Spinal cord (tissue), 10 donors: Measurements from ENCODE around the gene CCS. TPM values are rescaled to one million over a fixed set of nuclear protein-coding genes. Genes with fewer than 3 reads are reported as not detected.
A peak's percentile ranks its signal among the peaks of the same experiment; 100 is the strongest.

ENCODE experiments used
- DNase-seq, 6 donors: peaks; one replicate each; pipeline versions ENCODE4 v3.0.0 to v3.0.0-alpha.2; 2013 to 2015; ENCODE audit warnings: low spot score in 6 of 6, low read depth in 4 of 6
- H3K27ac ChIP-seq: one replicate; pipeline ENCODE4 v1.5.1; 2013; ENCODE audit warnings: low read depth, low read length, control low read depth
- H3K27me3 ChIP-seq: one replicate; pipeline ENCODE4 v1.6.1; 2013; ENCODE audit warnings: low read length; ENCODE audit not compliant: control insufficient read depth, insufficient read depth
- H3K36me3 ChIP-seq: one replicate; pipeline ENCODE4 v1.6.1; 2013; ENCODE audit warnings: low read length; ENCODE audit not compliant: control insufficient read depth, insufficient read depth
- H3K4me1 ChIP-seq: one replicate; pipeline ENCODE4 v1.6.1; 2013; ENCODE audit warnings: low read length; ENCODE audit not compliant: control insufficient read depth, insufficient read depth
- H3K4me3 ChIP-seq: one replicate; pipeline ENCODE4 v1.5.1; 2013; ENCODE audit warnings: low read depth, low read length, control low read depth
- H3K9me3 ChIP-seq: one replicate; pipeline ENCODE4 v1.6.1; 2013; ENCODE audit warnings: low read length; ENCODE audit not compliant: control insufficient read depth, insufficient read depth
- WGBS: methylation state at CpG from one replicate; pipeline ENCODE4 v1.1.5; 2013; ENCODE audit warnings: missing lambda C conversion rate; ENCODE audit not compliant: insufficient coverage; 5-methylcytosine and 5-hydroxymethylcytosine counted together
- polyA plus RNA-seq, 2 donors: library from polyadenylated mRNA; unstranded; fragments of 120-200 nt; gene quantifications; one replicate each; pipeline ENCODE4 v1.2.1, GENCODE V29; 2013; ENCODE audit not compliant: insufficient read length in 2 of 2
- total RNA-seq, 2 donors: library from RNA; depleted of rRNA in 1 of 2; stranded (reverse); fragments of 120-200 nt in 1 of 2; fragments of >200 nt in 1 of 2; gene quantifications; one replicate each; pipeline versions ENCODE4 v1.2.3 to v1.2.4, GENCODE V29; 2013 to 2014
- donor health status: healthy.

CCS gene
- total and polyA plus RNA-seq, 4 donors = 17.0 to 81.4 (median 61.6) TPM

GRCh38 chr11:66617155-66617834, 24.3 kb downstream of the CCS start:
- no peaks in the 10 kb centered on the region for H3K9me3 ChIP-seq
- no peak for DNase-seq
- no peaks in the 10 kb centered on the region for H3K27me3 ChIP-seq
- H3K27ac ChIP-seq = peak overlapping the region; percentile 99
- peaks cover 4% of the 10 kb centered on the region for H3K36me3 ChIP-seq
- under 1% methylated on average over 32 of the region's 38 CpGs for WGBS
- peak overlapping the region; percentile 92 for H3K4me3 ChIP-seq
- peaks cover 20% of the 10 kb centered on the region for H3K4me1 ChIP-seq

DNA sequence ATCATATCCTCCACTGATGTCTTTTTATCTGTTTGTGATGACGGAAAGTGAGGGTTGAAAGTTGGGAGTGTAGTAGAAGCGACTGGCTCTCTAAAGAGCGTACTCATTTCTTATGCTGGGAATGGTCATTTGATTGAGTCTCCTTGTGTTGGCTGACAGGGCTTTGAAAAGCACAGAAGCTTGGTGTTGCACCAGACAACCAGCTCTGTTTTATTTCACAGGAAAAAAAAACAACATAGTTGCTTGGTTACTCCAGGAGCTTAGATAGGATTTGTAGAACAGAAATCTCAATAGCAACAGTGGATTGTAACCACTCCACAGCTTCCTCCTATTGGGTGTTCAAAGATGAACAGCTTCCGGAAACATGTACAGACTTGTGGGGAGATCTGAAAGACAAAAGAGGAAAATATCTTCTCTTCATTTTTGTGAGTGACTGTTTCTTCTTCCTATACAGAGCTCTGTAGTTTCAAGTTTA, 26.1 kb downstream of the CCS start:
- WGBS = 33% methylated on average over 3 of the region's 4 CpGs
- Histone ChIP-seq H3K9me3 (no peaks in the 10 kb centered on the region), H3K27ac (no peak overlapping the region), H3K36me3 (peaks cover 8% of the 10 kb centered on the region), H3K27me3 (no peaks in the 10 kb centered on the region), H3K4me3 (peak overlapping the region; percentile 92), H3K4me1 (peaks cover 20% of the 10 kb centered on the region)
- peak in 2 of 6 donors; percentile 66 to 71 for DNase-seq

- Histone ChIP-seq H3K36me3 (peaks cover 52% of the 10 kb centered on the region), H3K27me3 (no peaks in the 10 kb centered on the region), H3K4me1 (peaks cover 7% of the 10 kb centered on the region), H3K27ac (no peak overlapping the region), H3K4me3 (no peak overlapping the region), H3K9me3 (no peaks in the 10 kb centered on the region)
- no peak for DNase-seq
- WGBS = 83% methylated on average over 16 of the region's 16 CpGs
Observed at GRCh38 chr11:66624450-66624849, 31.5 kb downstream of the CCS start.

DNA sequence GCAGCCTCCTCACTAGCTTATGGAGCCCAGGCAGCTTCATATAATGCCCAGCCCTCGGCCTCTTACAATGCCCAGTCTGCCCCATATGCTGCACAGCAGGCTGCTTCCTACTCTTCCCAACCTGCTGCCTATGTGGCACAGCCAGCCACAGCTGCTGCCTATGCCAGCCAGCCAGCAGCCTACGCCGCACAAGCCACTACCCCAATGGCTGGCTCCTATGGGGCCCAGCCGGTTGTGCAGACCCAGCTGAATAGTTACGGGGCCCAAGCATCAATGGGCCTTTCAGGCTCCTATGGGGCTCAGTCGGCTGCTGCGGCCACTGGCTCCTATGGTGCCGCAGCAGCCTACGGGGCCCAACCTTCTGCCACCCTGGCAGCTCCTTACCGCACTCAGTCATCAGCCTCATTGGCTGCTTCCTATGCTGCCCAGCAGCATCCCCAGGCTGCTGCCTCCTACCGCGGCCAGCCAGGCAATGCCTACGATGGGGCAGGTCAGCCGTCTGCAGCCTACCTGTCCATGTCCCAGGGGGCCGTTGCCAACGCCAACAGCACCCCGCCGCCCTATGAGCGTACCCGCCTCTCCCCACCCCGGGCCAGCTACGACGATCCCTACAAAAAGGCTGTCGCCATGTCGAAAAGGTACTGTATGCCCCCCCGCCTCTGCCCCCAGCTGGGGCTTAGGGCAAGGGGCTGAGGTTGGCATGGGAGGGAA, 32.2 kb downstream of the CCS start:
- no peak for DNase-seq
- WGBS = 90% methylated on average over 15 of the region's 26 CpGs
- Histone ChIP-seq H3K4me1 (peaks cover 5% of the 10 kb centered on the region), H3K27me3 (no peaks in the 10 kb centered on the region), H3K9me3 (no peaks in the 10 kb centered on the region), H3K27ac (no peak overlapping the region), H3K4me3 (no peak overlapping the region), H3K36me3 (peaks cover 59% of the 10 kb centered on the region)

- H3K4me3 ChIP-seq = no peak overlapping the region
- peaks cover 5% of the 10 kb centered on the region for H3K4me1 ChIP-seq
- H3K27ac ChIP-seq = no peak overlapping the region
Observed at GRCh38 chr11:66625752-66626149, 32.8 kb downstream of the CCS start.

GRCh38 chr11:66626382-66626781, 33.4 kb downstream of the CCS start:
- Histone ChIP-seq H3K9me3 (no peaks in the 10 kb centered on the region), H3K4me3 (no peak overlapping the region), H3K4me1 (peaks cover 2% of the 10 kb centered on the region), H3K27me3 (no peaks in the 10 kb centered on the region), H3K36me3 (peaks cover 63% of the 10 kb centered on the region), H3K27ac (no peak overlapping the region)
- 94% methylated on average over 21 of the region's 25 CpGs for WGBS
- no peak for DNase-seq

More at GRCh38 chr11:66625752-66626149, 32.8 kb downstream of the CCS start:
- Histone ChIP-seq H3K9me3 (no peaks in the 10 kb centered on the region), H3K36me3 (peaks cover 61% of the 10 kb centered on the region), H3K27me3 (no peaks in the 10 kb centered on the region)
- 95% methylated on average over 8 of the region's 9 CpGs for WGBS
- no peak for DNase-seq

GRCh38 chr11:66626926-66627325, 33.9 kb downstream of the CCS start:
- no peak for DNase-seq
- WGBS = 88% methylated on average over 6 of the region's 7 CpGs
- peaks cover 66% of the 10 kb centered on the region for H3K36me3 ChIP-seq
- no peaks in the 10 kb centered on the region for H3K4me1 ChIP-seq
- H3K9me3 ChIP-seq = no peaks in the 10 kb centered on the region
- no peak overlapping the region for H3K4me3 ChIP-seq
- no peak overlapping the region for H3K27ac ChIP-seq
- H3K27me3 ChIP-seq = no peaks in the 10 kb centered on the region

GRCh38 chr11:66628061-66628603, 35.1 kb downstream of the CCS start:
- no peak overlapping the region for H3K27ac ChIP-seq
- 91% methylated on average over 7 of the region's 7 CpGs for WGBS
- no peak overlapping the region for H3K4me3 ChIP-seq
- H3K9me3 ChIP-seq = no peaks in the 10 kb centered on the region
- peaks cover 69% of the 10 kb centered on the region for H3K36me3 ChIP-seq
- no peaks in the 10 kb centered on the region for H3K27me3 ChIP-seq
- no peak for DNase-seq
- H3K4me1 ChIP-seq = no peaks in the 10 kb centered on the region

GRCh38 chr11:66629356-66629755, 36.4 kb downstream of the CCS start:
- Histone ChIP-seq H3K36me3 (peaks cover 67% of the 10 kb centered on the region), H3K27me3 (no peaks in the 10 kb centered on the region), H3K4me3 (no peak overlapping the region), H3K27ac (no peak overlapping the region), H3K4me1 (no peaks in the 10 kb centered on the region), H3K9me3 (no peaks in the 10 kb centered on the region)
- WGBS = no CpG with 5 or more reads among the region's 2 CpGs
- no peak for DNase-seq
